ENCODE data around the gene IRGC.

IRGC gene

DNA sequence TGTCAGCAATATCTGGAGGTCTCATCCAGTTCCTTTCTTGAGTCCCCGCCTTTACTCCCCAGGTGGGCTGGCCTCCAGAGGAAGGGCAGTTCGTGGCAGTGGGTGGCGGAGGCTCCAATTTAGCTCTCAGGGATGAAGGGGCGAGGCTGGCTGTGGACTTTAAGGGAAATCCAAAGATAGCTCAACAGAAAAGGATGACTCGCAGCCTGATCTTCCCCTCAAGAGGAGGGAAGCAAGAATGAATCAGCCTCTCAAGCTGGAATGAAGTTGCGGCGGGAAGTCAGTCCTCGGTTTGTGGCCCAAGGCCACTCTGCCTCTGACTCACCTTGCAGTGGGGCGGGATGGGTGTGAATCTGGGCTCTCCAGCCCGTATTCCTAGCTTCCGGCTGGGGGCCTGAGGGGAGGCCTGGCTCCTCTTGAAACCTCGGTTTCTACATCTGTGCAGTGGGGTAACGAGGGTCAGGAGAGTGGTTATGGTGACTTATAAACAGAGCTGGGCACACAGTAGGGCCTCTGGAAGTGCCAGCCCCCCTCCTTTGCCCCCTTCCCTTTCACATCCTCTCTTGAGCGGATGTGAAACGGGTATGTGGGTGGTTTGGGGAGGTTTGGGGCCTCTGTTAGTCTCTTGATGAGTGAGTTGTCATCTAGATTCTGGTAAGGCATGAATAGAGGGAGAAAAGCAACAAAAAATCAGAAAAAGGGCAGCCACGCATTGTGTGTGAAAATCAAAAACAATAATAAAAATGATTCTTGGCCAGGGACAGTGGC lies 49.4 kb downstream of the IRGC start (continued):
- TF ChIP-seq KLF8 (tag by site-specific recombination; IDR thresholded peaks at IDR 0.05) (peak; percentile 52; the same call in 1 of the 2 replicates), ZNF324 (tag by site-specific recombination; IDR thresholded peaks at IDR 0.05) (no peak), ZNF16 (tag by site-specific recombination; IDR thresholded peaks at IDR 0.05; ENCODE audit: low read depth) (no peak), ZNF366 (tag by site-specific recombination; conservative IDR thresholded peaks at IDR 0.05) (peak; percentile 47; the same call in 1 of the 2 replicates), ZNF621 (tag by site-specific recombination; IDR thresholded peaks at IDR 0.05) (no peak), ZBTB17 (tag by site-specific recombination; IDR thresholded peaks at IDR 0.05) (peak; percentile 78), ZNF433 (tag by site-specific recombination; IDR thresholded peaks at IDR 0.05; ENCODE audit: low read depth) (no peak), ZNF544 (tag by site-specific recombination; IDR thresholded peaks at IDR 0.05) (no peak), GLIS2 (tag by site-specific recombination; IDR thresholded peaks at IDR 0.05) (peak; percentile 76), ZFP3 (tag by site-specific recombination; IDR thresholded peaks at IDR 0.05; ENCODE audit: low read depth) (no peak), ZNF114 (tag by site-specific recombination; IDR thresholded peaks at IDR 0.05) (no peak), SP7 (tag by site-specific recombination; IDR thresholded peaks at IDR 0.05) (peak; percentile 97), GLIS1 (tag by site-specific recombination; IDR thresholded peaks at IDR 0.05) (peak; percentile 47; the same call in 1 of the 2 replicates), ZNF837 (tag by site-specific recombination; IDR thresholded peaks at IDR 0.05) (no peak), ZNF585B (tag by site-specific recombination; IDR thresholded peaks at IDR 0.05) (no peak), IKZF3 (tag by site-specific recombination; IDR thresholded peaks at IDR 0.05) (no peak), ZNF670 (tag by site-specific recombination; IDR thresholded peaks at IDR 0.05; ENCODE audit: low read depth) (no peak), KLF16 (tag by site-specific recombination; IDR thresholded peaks at IDR 0.05) (no peak), ZNF426 (tag by site-specific recombination; IDR thresholded peaks at IDR 0.05) (no peak), ZBTB1 (tag by site-specific recombination; IDR thresholded peaks at IDR 0.05) (no peak), ZNF629 (tag by site-specific recombination; IDR thresholded peaks at IDR 0.05) (peak; percentile 62; the same call in 1 of the 2 replicates), ZNF707 (tag by site-specific recombination; IDR thresholded peaks at IDR 0.05) (no peak), ZNF571 (tag by site-specific recombination; IDR thresholded peaks at IDR 0.05) (no peak), ZNF155 (tag by site-specific recombination; IDR thresholded peaks at IDR 0.05) (no peak), ZFP69B (tag by site-specific recombination; IDR thresholded peaks at IDR 0.05) (peak; percentile 37; the same call in 1 of the 2 replicates), ZNF140 (tag by site-specific recombination; IDR thresholded peaks at IDR 0.05) (no peak), REPIN1 (tag by site-specific recombination; IDR thresholded peaks at IDR 0.05; ENCODE audit: low read depth) (no peak), ZEB2 (tag by site-specific recombination; IDR thresholded peaks at IDR 0.05) (peak; percentile 77), ZNF48 (tag by site-specific recombination; IDR thresholded peaks at IDR 0.05) (no peak), ZNF514 (tag by site-specific recombination; IDR thresholded peaks at IDR 0.05) (no peak)
- TF ChIP-seq, protein P1, sequence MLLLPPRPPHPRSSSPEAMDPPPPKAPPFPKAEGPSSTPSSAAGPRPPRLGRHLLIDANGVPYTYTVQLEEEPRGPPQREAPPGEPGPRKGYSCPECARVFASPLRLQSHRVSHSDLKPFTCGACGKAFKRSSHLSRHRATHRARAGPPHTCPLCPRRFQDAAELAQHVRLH (tag by site-specific recombination; IDR thresholded peaks at IDR 0.05) = no peak
- TF ChIP-seq, protein P2, sequence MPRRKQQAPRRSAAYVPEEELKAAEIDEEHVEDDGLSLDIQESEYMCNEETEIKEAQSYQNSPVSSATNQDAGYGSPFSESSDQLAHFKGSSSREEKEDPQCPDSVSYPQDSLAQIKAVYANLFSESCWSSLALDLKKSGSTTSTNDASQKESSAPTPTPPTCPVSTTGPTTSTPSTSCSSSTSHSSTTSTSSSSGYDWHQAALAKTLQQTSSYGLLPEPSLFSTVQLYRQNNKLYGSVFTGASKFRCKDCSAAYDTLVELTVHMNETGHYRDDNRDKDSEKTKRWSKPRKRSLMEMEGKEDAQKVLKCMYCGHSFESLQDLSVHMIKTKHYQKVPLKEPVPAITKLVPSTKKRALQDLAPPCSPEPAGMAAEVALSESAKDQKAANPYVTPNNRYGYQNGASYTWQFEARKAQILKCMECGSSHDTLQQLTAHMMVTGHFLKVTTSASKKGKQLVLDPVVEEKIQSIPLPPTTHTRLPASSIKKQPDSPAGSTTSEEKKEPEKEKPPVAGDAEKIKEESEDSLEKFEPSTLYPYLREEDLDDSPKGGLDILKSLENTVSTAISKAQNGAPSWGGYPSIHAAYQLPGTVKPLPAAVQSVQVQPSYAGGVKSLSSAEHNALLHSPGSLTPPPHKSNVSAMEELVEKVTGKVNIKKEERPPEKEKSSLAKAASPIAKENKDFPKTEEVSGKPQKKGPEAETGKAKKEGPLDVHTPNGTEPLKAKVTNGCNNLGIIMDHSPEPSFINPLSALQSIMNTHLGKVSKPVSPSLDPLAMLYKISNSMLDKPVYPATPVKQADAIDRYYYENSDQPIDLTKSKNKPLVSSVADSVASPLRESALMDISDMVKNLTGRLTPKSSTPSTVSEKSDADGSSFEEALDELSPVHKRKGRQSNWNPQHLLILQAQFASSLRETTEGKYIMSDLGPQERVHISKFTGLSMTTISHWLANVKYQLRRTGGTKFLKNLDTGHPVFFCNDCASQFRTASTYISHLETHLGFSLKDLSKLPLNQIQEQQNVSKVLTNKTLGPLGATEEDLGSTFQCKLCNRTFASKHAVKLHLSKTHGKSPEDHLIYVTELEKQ (tag by site-specific recombination; IDR thresholded peaks at IDR 0.05; ENCODE audit: borderline replicate concordance) = no peak
- TF ChIP-seq, protein P3, sequence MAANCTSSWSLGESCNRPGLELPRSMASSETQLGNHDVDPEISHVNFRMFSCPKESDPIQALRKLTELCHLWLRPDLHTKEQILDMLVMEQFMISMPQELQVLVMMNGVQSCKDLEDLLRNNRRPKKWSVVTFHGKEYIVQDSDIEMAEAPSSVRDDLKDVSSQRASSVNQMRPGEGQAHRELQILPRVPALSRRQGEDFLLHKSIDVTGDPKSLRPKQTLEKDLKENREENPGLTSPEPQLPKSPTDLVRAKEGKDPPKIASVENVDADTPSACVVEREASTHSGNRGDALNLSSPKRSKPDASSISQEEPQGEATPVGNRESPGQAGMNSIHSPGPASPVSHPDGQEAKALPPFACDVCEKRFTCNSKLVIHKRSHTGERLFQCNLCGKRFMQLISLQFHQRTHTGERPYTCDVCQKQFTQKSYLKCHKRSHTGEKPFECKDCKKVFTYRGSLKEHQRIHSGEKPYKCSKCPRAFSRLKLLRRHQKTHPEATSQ (tag by site-specific recombination; IDR thresholded peaks at IDR 0.05) = no peak
- TF ChIP-seq, protein P4, sequence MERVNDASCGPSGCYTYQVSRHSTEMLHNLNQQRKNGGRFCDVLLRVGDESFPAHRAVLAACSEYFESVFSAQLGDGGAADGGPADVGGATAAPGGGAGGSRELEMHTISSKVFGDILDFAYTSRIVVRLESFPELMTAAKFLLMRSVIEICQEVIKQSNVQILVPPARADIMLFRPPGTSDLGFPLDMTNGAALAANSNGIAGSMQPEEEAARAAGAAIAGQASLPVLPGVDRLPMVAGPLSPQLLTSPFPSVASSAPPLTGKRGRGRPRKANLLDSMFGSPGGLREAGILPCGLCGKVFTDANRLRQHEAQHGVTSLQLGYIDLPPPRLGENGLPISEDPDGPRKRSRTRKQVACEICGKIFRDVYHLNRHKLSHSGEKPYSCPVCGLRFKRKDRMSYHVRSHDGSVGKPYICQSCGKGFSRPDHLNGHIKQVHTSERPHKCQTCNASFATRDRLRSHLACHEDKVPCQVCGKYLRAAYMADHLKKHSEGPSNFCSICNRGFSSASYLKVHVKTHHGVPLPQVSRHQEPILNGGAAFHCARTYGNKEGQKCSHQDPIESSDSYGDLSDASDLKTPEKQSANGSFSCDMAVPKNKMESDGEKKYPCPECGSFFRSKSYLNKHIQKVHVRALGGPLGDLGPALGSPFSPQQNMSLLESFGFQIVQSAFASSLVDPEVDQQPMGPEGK (tag by site-specific recombination; IDR thresholded peaks at IDR 0.05) = peak; percentile 64
